ENCODE measurements around the gene PRMT1. TPM values are rescaled to one million over a fixed set of nuclear protein-coding genes. Genes with fewer than 3 reads are reported as not detected.

PRMT1 gene
- total and polyA plus RNA-seq, 2 donors from 2014 or later: 119 to 131 TPM

DNA sequence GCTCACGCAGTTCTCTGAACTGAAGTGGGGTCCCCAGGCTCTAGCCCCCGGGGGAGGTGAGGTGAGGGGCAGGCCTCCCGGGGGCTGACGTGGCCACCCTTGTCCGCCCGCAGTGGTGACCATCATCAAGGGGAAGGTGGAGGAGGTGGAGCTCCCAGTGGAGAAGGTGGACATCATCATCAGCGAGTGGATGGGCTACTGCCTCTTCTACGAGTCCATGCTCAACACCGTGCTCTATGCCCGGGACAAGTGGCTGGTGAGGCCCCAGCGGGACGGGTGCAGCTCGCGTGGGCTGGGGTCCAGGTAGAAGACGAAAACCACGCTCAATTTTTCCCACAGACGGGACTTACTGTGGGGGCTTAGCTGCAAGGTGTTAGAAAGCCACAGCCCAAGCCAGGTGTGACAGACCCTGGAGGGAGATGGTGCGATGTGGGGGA, 6.8 kb downstream of the PRMT1 start:
- FAIRE-seq (no peak), DNase-seq (peak in 1 of 5 donors; percentile 0)
- peaks cover 0 to 24% (median 22%) of the 10 kb centered on the region in 3 donors for H3K36me3 ChIP-seq (ENCODE audit: control insufficient read depth in 2 of 3, insufficient read depth in 3 of 3, low read length in 3 of 3)
- TF ChIP-seq, protein P1, sequence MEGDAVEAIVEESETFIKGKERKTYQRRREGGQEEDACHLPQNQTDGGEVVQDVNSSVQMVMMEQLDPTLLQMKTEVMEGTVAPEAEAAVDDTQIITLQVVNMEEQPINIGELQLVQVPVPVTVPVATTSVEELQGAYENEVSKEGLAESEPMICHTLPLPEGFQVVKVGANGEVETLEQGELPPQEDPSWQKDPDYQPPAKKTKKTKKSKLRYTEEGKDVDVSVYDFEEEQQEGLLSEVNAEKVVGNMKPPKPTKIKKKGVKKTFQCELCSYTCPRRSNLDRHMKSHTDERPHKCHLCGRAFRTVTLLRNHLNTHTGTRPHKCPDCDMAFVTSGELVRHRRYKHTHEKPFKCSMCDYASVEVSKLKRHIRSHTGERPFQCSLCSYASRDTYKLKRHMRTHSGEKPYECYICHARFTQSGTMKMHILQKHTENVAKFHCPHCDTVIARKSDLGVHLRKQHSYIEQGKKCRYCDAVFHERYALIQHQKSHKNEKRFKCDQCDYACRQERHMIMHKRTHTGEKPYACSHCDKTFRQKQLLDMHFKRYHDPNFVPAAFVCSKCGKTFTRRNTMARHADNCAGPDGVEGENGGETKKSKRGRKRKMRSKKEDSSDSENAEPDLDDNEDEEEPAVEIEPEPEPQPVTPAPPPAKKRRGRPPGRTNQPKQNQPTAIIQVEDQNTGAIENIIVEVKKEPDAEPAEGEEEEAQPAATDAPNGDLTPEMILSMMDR (IDR thresholded peaks at IDR 0.05; ENCODE audit: borderline replicate concordance, extremely low read depth, insufficient read depth): no peak
- no peaks in the 10 kb centered on the region for H3K27me3 ChIP-seq (ENCODE audit: control insufficient read depth, insufficient read depth, low read length)
- H3K4me1 ChIP-seq (ENCODE audit: control insufficient read depth in 2 of 3, insufficient read depth in 2 of 3, low read depth in 1 of 3, low read length in 3 of 3): peaks cover 0 to 13% (median 6%) of the 10 kb centered on the region in 3 donors
- no peaks in the 10 kb centered on the region for H3K9me3 ChIP-seq (ENCODE audit: control insufficient read depth in 2 of 3, insufficient read depth in 1 of 3, low read length in 3 of 3)
- H3K4me3 ChIP-seq (ENCODE audit: low read length in 3 of 3): no peak overlapping the region
- intact Hi-C loops (cut with DNase I): no loop called here
- H3K27ac ChIP-seq (ENCODE audit: low read depth in 2 of 2, low read length in 2 of 2): no peak overlapping the region
- H3K9ac ChIP-seq (ENCODE audit: low read length in 3 of 3): no peak overlapping the region

GRCh38 chr19:49684251-49684982, 7.3 kb downstream of the PRMT1 start:
- Histone ChIP-seq H3K27ac (ENCODE audit: low read depth in 2 of 2, low read length in 2 of 2) (no peak overlapping the region), H3K27me3 (ENCODE audit: control insufficient read depth, insufficient read depth, low read length) (no peaks in the 10 kb centered on the region), H3K9me3 (ENCODE audit: control insufficient read depth in 2 of 3, insufficient read depth in 1 of 3, low read length in 3 of 3) (no peaks in the 10 kb centered on the region), H3K36me3 (ENCODE audit: control insufficient read depth in 2 of 3, insufficient read depth in 3 of 3, low read length in 3 of 3) (peaks cover 0 to 24% (median 22%) of the 10 kb centered on the region in 3 donors), H3K4me1 (ENCODE audit: control insufficient read depth in 2 of 3, insufficient read depth in 2 of 3, low read depth in 1 of 3, low read length in 3 of 3) (peaks cover 0 to 17% (median 6%) of the 10 kb centered on the region in 3 donors), H3K9ac (ENCODE audit: low read length in 3 of 3) (no peak overlapping the region), H3K4me3 (ENCODE audit: low read length in 3 of 3) (no peak overlapping the region)
- no peak for FAIRE-seq
- TF ChIP-seq, protein P1 (IDR thresholded peaks at IDR 0.05; ENCODE audit: borderline replicate concordance, extremely low read depth, insufficient read depth): no peak
- intact Hi-C loops (cut with DNase I): no loop called here
- DNase-seq: peak in 1 of 5 donors; percentile 4

- FAIRE-seq: no peak
- H3K27me3 ChIP-seq (ENCODE audit: control insufficient read depth, insufficient read depth, low read length): no peaks in the 10 kb centered on the region
- H3K4me3 ChIP-seq (ENCODE audit: low read length in 3 of 3): no peak overlapping the region
- intact Hi-C loops (cut with DNase I): no loop called here
- TF ChIP-seq, protein P1 (IDR thresholded peaks at IDR 0.05; ENCODE audit: borderline replicate concordance, extremely low read depth, insufficient read depth): no peak
- no peaks in the 10 kb centered on the region for H3K9me3 ChIP-seq (ENCODE audit: control insufficient read depth in 2 of 3, insufficient read depth in 1 of 3, low read length in 3 of 3)
- no peak overlapping the region for H3K27ac ChIP-seq (ENCODE audit: low read depth in 2 of 2, low read length in 2 of 2)
- peaks cover 0 to 24% (median 22%) of the 10 kb centered on the region in 3 donors for H3K36me3 ChIP-seq (ENCODE audit: control insufficient read depth in 2 of 3, insufficient read depth in 3 of 3, low read length in 3 of 3)
- H3K4me1 ChIP-seq (ENCODE audit: control insufficient read depth in 2 of 3, insufficient read depth in 2 of 3, low read depth in 1 of 3, low read length in 3 of 3): peaks cover 0 to 21% (median 6%) of the 10 kb centered on the region in 3 donors
- H3K9ac ChIP-seq (ENCODE audit: low read length in 3 of 3): no peak overlapping the region
- DNase-seq: peak in 1 of 5 donors; percentile 3
Measured at GRCh38 chr19:49684983-49685553, 8.0 kb downstream of the PRMT1 start.

Data from kidney (tissue), 14 donors.